Stimulated activated CD4-positive, alpha-beta T cell treated with anti-CD3 and anti-CD28 coated beads, Interleukin-15, amount 100 ng/mL, for 1 hour (primary cell): Measurements from ENCODE around the gene PIP4K2B.
"Not testable (repeated sequence)": the region's sequence is repeated elsewhere in the genome, so short reads cannot be mapped to it uniquely, and the experiment has no call there.

ENCODE experiments used
- DNase-seq, 2 donors: peaks; one replicate each; pipeline ENCODE4 v3.0.0-alpha.2; 2020; ENCODE audit warnings: low read depth in 1 of 2, low spot score in 1 of 2

The PIP4K2B gene

GRCh38 chr17:38799501-38800236, at the start of gene PIP4K2B:
Gene PIP4K2B (minus strand): TSS chr17:38799556. CDS start chr17:38799424, 132 bp downstream.
- peak; percentile 70 to 75 for DNase-seq

- no peak for DNase-seq
Observed at GRCh38 chr17:38848557-38848891, 49.2 kb upstream of the PIP4K2B start.

GRCh38 chr17:38844261-38844757, 45.0 kb upstream of the PIP4K2B start:
- DNase-seq = no peak

GRCh38 chr17:38825762-38826247, 26.4 kb upstream of the PIP4K2B start:
- no peak for DNase-seq

- peak; percentile 94 to 96 for DNase-seq
Observed at GRCh38 chr17:38824899-38825761, 25.8 kb upstream of the PIP4K2B start, which contains the start of gene CWC25. Gene CWC25 (minus strand): TSS chr17:38825321. CDS start chr17:38825183, 138 bp downstream.

- DNase-seq = no peak
Observed at GRCh38 chr17:38815576-38816193, 16.3 kb upstream of the PIP4K2B start.

GRCh38 chr17:38809828-38810227, 10.5 kb upstream of the PIP4K2B start:
- DNase-seq = no peak

GRCh38 chr17:38800237-38800760, 943 bp upstream of the PIP4K2B start:
- no peak for DNase-seq

- peak; percentile 1 to 31 for DNase-seq
Observed at GRCh38 chr17:38798614-38799500, 499 bp downstream of the PIP4K2B start.

GRCh38 chr17:38797828-38798227, 1.5 kb downstream of the PIP4K2B start:
- DNase-seq = no peak

GRCh38 chr17:38797158-38797490, 2.2 kb downstream of the PIP4K2B start:
- DNase-seq = no peak

- no peak for DNase-seq
Observed at GRCh38 chr17:38796451-38797157, 2.8 kb downstream of the PIP4K2B start.

- DNase-seq = no peak
Observed at GRCh38 chr17:38794221-38794620, 5.1 kb downstream of the PIP4K2B start.

GRCh38 chr17:38791162-38791561, 8.2 kb downstream of the PIP4K2B start:
- no peak for DNase-seq

GRCh38 chr17:38790148-38790707, 9.1 kb downstream of the PIP4K2B start:
- not testable (repeated sequence) for DNase-seq

GRCh38 chr17:38789185-38789584, 10.2 kb downstream of the PIP4K2B start:
- no peak for DNase-seq

- not testable (repeated sequence) for DNase-seq
Observed at GRCh38 chr17:38787999-38788398, 11.4 kb downstream of the PIP4K2B start.

- DNase-seq = no peak
Observed at GRCh38 chr17:38786372-38786771, 13.0 kb downstream of the PIP4K2B start.

GRCh38 chr17:38783227-38783626, 16.1 kb downstream of the PIP4K2B start:
- no peak for DNase-seq
